Heart left ventricle (tissue), 16 donors: ENCODE data around the gene FAF1. TPM values are rescaled to one million over a fixed set of nuclear protein-coding genes. Genes with fewer than 3 reads are reported as not detected.

Source experiments
- ATAC-seq, 4 donors: fragments of 200-7000 bp; cut with Tn5 transposase; one replicate each; pipeline ENCODE4 v1.9.1; 2020 to 2022; ENCODE audit warnings: moderate library complexity in 4 of 4, mild to moderate bottlenecking in 3 of 4, moderate number of reproducible peaks in 1 of 4
- DNase-seq, 5 donors: peaks; one replicate each; pipeline ENCODE4 v3.0.0-alpha.2; 2020
- H3K27ac ChIP-seq, 12 donors: fragments of 200-600 bp; sonication (generic) in 4 of 12; one replicate each; pipeline versions ENCODE4 v1.5.0 to v1.8.0; 2016 to 2022; ENCODE audit warnings: mild to moderate bottlenecking in 2 of 12
- H3K27me3 ChIP-seq, 9 donors: fragments of 200-600 bp; sonication (generic) in 2 of 9; one replicate each; pipeline versions ENCODE4 v1.5.1 to v1.8.0; 2016 to 2022; ENCODE audit warnings: mild to moderate bottlenecking in 3 of 9
- H3K36me3 ChIP-seq, 9 donors: fragments of 200-600 bp; sonication (generic) in 2 of 9; one replicate each; pipeline versions ENCODE4 v1.5.0 to v1.8.0; 2018 to 2022; ENCODE audit warnings: mild to moderate bottlenecking in 2 of 9
- H3K4me1 ChIP-seq, 12 donors: fragments of 200-600 bp; sonication (generic) in 4 of 12; one replicate each; pipeline versions ENCODE4 v1.5.0 to v1.8.0; 2016 to 2022; ENCODE audit warnings: mild to moderate bottlenecking in 3 of 12
- H3K4me3 ChIP-seq, 12 donors: fragments of 200-600 bp; sonication (generic) in 4 of 12; one replicate each; pipeline versions ENCODE4 v1.5.0 to v1.8.0; 2017 to 2022; ENCODE audit warnings: mild to moderate bottlenecking in 9 of 12, moderate library complexity in 4 of 12
- H3K9me3 ChIP-seq, 12 donors: fragments of 200-600 bp; sonication (generic) in 4 of 12; one replicate each; pipeline versions ENCODE4 v1.5.0 to v1.8.0; 2016 to 2022; ENCODE audit warnings: mild to moderate bottlenecking in 1 of 12
- CTCF ChIP-seq, 12 donors: fragments of 200-600 bp; sonication (generic) in 4 of 12; IDR thresholded peaks; one replicate each; pipeline versions ENCODE4 v1.5.0 to v1.8.0; 2018 to 2022; ENCODE audit warnings: antibody characterized with exemption in 12 of 12, mild to moderate bottlenecking in 5 of 12
- POLR2A ChIP-seq, 2 donors: fragments of 450-650 bp; IDR thresholded peaks; one replicate each; pipeline ENCODE4 v1.6.1; 2017; ENCODE audit warnings: antibody characterized with exemption in 2 of 2, mild to moderate bottlenecking in 2 of 2, moderate library complexity in 2 of 2
- WGBS, 4 donors: extraction: QIAGEN DNeasy Blood & Tissue Kit in 2 of 4; methylation state at CpG; one replicate each; pipeline versions ENCODE4 v1.1.5 to v1.1.7; 2013 to 2018; 5-methylcytosine and 5-hydroxymethylcytosine counted together
- intact Hi-C, 10 donors: fragments of 100-400 bp; cut with DNase I; formaldehyde crosslinking; loops; one replicate each; pipeline versions ENCODE4 v1.11.1 to v1.14.2; 2022
- polyA plus RNA-seq, 2 donors: library from polyadenylated mRNA; stranded (reverse); fragments of 200-250 nt; gene quantifications; one replicate each; pipeline ENCODE4 v1.2.3, GENCODE V29; 2013
- total RNA-seq, 9 donors: library from RNA; depleted of rRNA in 2 of 9; stranded (reverse); fragments of >200 nt in 2 of 9; fragmentation: NEBNext Ultra II Directional in 3 of 9; extraction: Animal tissue kit (Norgen Biotek cat#: 25700) in 3 of 9; gene quantifications; one replicate each; pipeline versions ENCODE4 v1.1.0 to v1.2.4, GENCODE V29; 2016 to 2023
- donor health status: ischemic (EF 13 %, LVEDD 7.1; RV severe dilation, severe dysfunction).
- donor health status: healthy with polysubstance abuse.
- donor health status: DM: no; HTN: yes; CAD: no.
- donor health status: DM: no; HTN: no; CAD: no.
- donor health status: ischemic (EF 25% LVEDD 6.9; RV normal size, moderate dysfunction).
- donor health status: ischemic (EF 25% LVEDD 5.7; RV mildly dilated, moderate dysfunction).
- donor health status: healthy.
- donor health status: DM: yes; HTN: yes; CAD: no.
- donor health status: ischemic (EF 35%, LVEDD 5.7; RV mildly dilated, moderate dysfunction).
- donor health status: nonischemic (EF 11% LVEDD 7.7; RV severe dilation, severe dysfunction).
- donor health status: DM: yes; HTN: yes; CAD: no.
- donor health status: PGD.
- donor health status: ischemic (EF 29% LVEDD 5.4; RV normal size, mild dysfunction).
- donor health status: nonischemic (EF 23%, LVEDD 6.1; RV moderate dilation, normal function).

The FAF1 gene
- total and polyA plus RNA-seq, 11 donors = 41.0 to 112 (median 81.3) TPM

DNA sequence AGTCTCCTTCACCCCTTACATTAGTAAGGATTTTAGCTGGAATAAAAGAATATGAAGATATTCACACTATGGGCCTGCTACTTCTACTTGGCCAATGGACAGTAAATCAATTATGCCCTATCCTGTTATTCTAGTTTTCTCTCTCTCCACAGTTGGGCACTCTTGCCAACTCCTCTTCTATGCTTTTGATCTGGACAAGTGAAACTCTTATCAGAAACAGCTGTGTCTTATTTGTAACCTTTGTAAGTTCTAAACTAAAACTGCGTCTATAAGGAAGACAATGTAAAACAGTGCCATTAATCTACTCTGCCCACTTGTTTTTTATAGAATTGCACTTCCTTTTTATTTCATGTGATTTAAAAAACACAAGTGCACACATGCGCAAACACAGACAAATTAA lies 292.8 kb downstream of the FAF1 start:
- TF ChIP-seq CTCF (IDR thresholded peaks at IDR 0.05) = no peak
- no peak for TF ChIP-seq POLR2A (IDR thresholded peaks at IDR 0.05)
- Histone ChIP-seq H3K27ac (peak overlapping the region in 1 of 12 donors; percentile 25), H3K9me3 (no peaks in the 10 kb centered on the region), H3K4me3 (no peak overlapping the region), H3K4me1 (peaks cover 0 to 18% (median 9%) of the 10 kb centered on the region in 12 donors), H3K36me3 (peaks cover 0 to 3% (median 0%) of the 10 kb centered on the region in 9 donors), H3K27me3 (no peaks in the 10 kb centered on the region)
- no peak for DNase-seq
- intact Hi-C loops = no loop called here
- WGBS, 4 donors = 46 to 55% (median 49%) methylated on average over 2 of the region's 2 CpGs
- no peak for ATAC-seq

- no peak for ATAC-seq
Observed at GRCh38 chr1:50666849-50667248, 293.2 kb downstream of the FAF1 start.

GRCh38 chr1:50665413-50665812 lies 294.7 kb downstream of the FAF1 start:
- peaks cover 0 to 18% (median 9%) of the 10 kb centered on the region in 12 donors for H3K4me1 ChIP-seq
- intact Hi-C loops = no loop called here
- H3K4me3 ChIP-seq = no peak overlapping the region
- H3K27ac ChIP-seq = no peak overlapping the region
- H3K36me3 ChIP-seq = no peaks in the 10 kb centered on the region
- 82 to 87% (median 86%) methylated on average over 2 of the region's 2 CpGs for WGBS, 4 donors
- ATAC-seq (no peak), DNase-seq (no peak)
- TF ChIP-seq CTCF (IDR thresholded peaks at IDR 0.05) (no peak), POLR2A (IDR thresholded peaks at IDR 0.05) (no peak)
- no peaks in the 10 kb centered on the region for H3K9me3 ChIP-seq
- no peaks in the 10 kb centered on the region for H3K27me3 ChIP-seq

More at GRCh38 chr1:50666849-50667248, 293.2 kb downstream of the FAF1 start:
- intact Hi-C loops = no loop called here
- H3K9me3 ChIP-seq = no peaks in the 10 kb centered on the region
- H3K27ac ChIP-seq = peak overlapping the region in 1 of 12 donors; percentile 25
- H3K36me3 ChIP-seq = peaks cover 0 to 3% (median 0%) of the 10 kb centered on the region in 9 donors
- TF ChIP-seq CTCF (IDR thresholded peaks at IDR 0.05) (peak in 2 of 12 donors; percentile 5 to 12), POLR2A (IDR thresholded peaks at IDR 0.05) (no peak)
- peaks cover 0 to 18% (median 9%) of the 10 kb centered on the region in 12 donors for H3K4me1 ChIP-seq
- DNase-seq = no peak
- H3K27me3 ChIP-seq = no peaks in the 10 kb centered on the region
- H3K4me3 ChIP-seq = no peak overlapping the region

- TF ChIP-seq CTCF (IDR thresholded peaks at IDR 0.05) = no peak
- TF ChIP-seq POLR2A (IDR thresholded peaks at IDR 0.05) = no peak
- 90 to 94% (median 92%) methylated on average over 5 of the region's 5 CpGs for WGBS, 4 donors
- intact Hi-C loops = no loop called here
- Histone ChIP-seq H3K4me3 (no peak overlapping the region), H3K27ac (no peak overlapping the region), H3K9me3 (no peaks in the 10 kb centered on the region), H3K36me3 (no peaks in the 10 kb centered on the region), H3K27me3 (no peaks in the 10 kb centered on the region), H3K4me1 (peaks cover 0 to 5% (median 0%) of the 10 kb centered on the region in 12 donors)
- DNase-seq (no peak), ATAC-seq (no peak)
Observed at GRCh38 chr1:50661626-50662025, 298.4 kb downstream of the FAF1 start.
